GM12873 (cell line): ENCODE data around the gene TMEM198.
A peak's percentile ranks its signal among the peaks of the same experiment; 100 is the strongest.

Experiments
- CTCF ChIP-seq: IDR thresholded peaks from 2 replicates; pipeline ENCODE4 v1.5.1; 2012; ENCODE audit warnings: low read depth, mild to moderate bottlenecking, moderate library complexity, low read length, control low read depth; ENCODE audit not compliant: insufficient read depth; ENCODE audit errors: missing control alignments

Gene TMEM198

GRCh38 chr2:219506153-219506801 lies 37.6 kb upstream of the TMEM198 start:
- no peak for TF ChIP-seq CTCF

GRCh38 chr2:219506802-219507526 lies 36.9 kb upstream of the TMEM198 start:
- TF ChIP-seq CTCF = no peak

DNA sequence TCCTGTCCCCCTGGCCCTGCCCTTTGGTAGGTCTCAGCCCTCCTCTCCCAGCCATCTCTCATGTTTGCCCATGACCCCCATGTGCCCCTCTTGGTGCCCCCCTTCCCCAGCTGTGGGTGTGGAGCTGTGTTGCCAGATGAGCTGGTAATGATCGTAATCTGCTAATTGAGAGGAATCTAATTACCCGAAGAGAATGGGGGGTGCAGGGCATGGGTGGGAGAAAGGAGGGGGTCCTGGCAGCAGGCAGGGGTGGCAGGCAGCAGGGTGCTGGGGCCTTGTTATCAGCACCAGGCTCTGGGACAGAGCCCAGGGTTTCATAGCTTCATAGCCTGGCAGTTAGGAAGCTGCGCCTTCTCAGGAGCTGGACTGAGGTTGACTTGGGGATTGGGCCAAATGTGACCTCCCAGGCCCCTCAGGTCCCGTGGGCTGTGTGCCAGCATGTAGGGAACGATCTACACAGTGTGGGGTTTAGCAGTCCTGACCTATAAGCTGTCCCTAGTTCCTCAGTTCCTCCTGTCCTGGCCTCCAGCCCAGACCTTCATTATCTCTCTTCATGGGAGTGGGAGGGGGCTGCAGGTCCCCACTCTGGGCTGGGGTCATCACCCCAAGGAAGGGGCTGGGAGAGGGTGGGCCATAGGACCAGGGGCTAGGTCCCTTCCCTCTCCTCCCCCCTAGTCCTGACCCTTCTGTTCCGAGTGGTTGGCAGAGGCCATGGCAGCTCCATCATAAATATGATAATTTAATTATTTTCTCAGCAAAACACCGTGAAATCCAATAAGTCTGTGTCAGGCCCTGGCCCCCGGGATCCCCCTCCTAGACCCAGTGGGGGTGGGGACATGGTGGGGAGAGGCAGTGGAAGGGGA lies 36.0 kb upstream of the TMEM198 start:
- TF ChIP-seq CTCF = no peak

DNA sequence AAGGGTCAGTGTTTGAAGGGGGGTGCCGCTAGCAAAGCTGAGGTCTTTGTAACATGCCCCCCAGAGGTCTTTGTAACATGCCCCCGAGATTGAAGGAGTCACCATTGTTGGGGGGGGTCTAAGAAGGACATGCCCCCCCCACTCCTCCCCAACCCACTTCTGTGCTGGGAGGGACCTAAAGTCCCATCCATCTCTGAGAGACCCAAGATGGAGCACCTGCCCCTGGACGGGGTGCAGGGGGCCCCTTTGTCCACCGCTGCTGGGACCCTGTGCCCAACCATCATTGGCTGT lies 35.4 kb upstream of the TMEM198 start:
- TF ChIP-seq CTCF = no peak

- no peak for TF ChIP-seq CTCF
Observed at GRCh38 chr2:219508971-219509779, 34.7 kb upstream of the TMEM198 start.

GRCh38 chr2:219509780-219510511 lies 33.9 kb upstream of the TMEM198 start:
- peak; percentile 81 for TF ChIP-seq CTCF
